Lower lobe of right lung (tissue), 2 donors: ENCODE measurements around the gene ITK. TPM values are rescaled to one million over a fixed set of nuclear protein-coding genes. Genes with fewer than 3 reads are reported as not detected.

Experiments
- ATAC-seq, 2 donors: fragments of 200-7000 bp; cut with Tn5 transposase; one replicate each; pipeline ENCODE4 v1.9.1; 2020 to 2022; ENCODE audit warnings: mild to moderate bottlenecking in 2 of 2, moderate library complexity in 2 of 2
- DNase-seq: peaks from one replicate; pipeline ENCODE4 v3.0.0-alpha.2; 2020
- H3K27ac ChIP-seq: fragments of 200-600 bp; one replicate; pipeline ENCODE4 v1.8.0; 2022
- H3K27me3 ChIP-seq: fragments of 200-600 bp; one replicate; pipeline ENCODE4 v1.8.0; 2022; ENCODE audit warnings: low read depth
- H3K36me3 ChIP-seq: fragments of 200-600 bp; one replicate; pipeline ENCODE4 v1.8.0; 2022; ENCODE audit warnings: mild to moderate bottlenecking
- H3K4me1 ChIP-seq: fragments of 200-600 bp; one replicate; pipeline ENCODE4 v1.8.0; 2022
- H3K4me3 ChIP-seq: fragments of 200-600 bp; one replicate; pipeline ENCODE4 v1.8.0; 2022; ENCODE audit warnings: mild to moderate bottlenecking
- H3K9me3 ChIP-seq: fragments of 200-600 bp; one replicate; pipeline ENCODE4 v1.8.0; 2022
- CTCF ChIP-seq: fragments of 200-600 bp; IDR thresholded peaks from one replicate; pipeline ENCODE4 v1.8.0; 2022; ENCODE audit warnings: antibody characterized with exemption, mild to moderate bottlenecking
- intact Hi-C: fragments of 100-400 bp; cut with DNase I; formaldehyde crosslinking; loops from one replicate; pipeline ENCODE4 v1.11.0; 2022
- total RNA-seq: library from RNA; stranded (reverse); fragmentation: NEBNext Ultra II Directional; extraction: Animal tissue kit (Norgen Biotek cat#: 25700); gene quantifications from one replicate; pipeline ENCODE4 v1.2.1, GENCODE V29; 2021
- donor health status: DM: no; HTN: yes; CAD: no; lungs with severe emphysema.

The ITK gene
- total RNA-seq, 1 donor from 2014 or later: 6.3 TPM

- Histone ChIP-seq H3K36me3 (no peaks in the 10 kb centered on the region), H3K4me1 (no peaks in the 10 kb centered on the region), H3K9me3 (no peaks in the 10 kb centered on the region), H3K27me3 (peaks cover 6% of the 10 kb centered on the region), H3K4me3 (no peak overlapping the region), H3K27ac (no peak overlapping the region)
- no peak for ATAC-seq
- TF ChIP-seq CTCF: no peak
- intact Hi-C loops: no loop called here
- no peak for DNase-seq
These were observed 8.2 kb upstream of the ITK start for GRCh38 chr5:157172403-157172802.

- TF ChIP-seq CTCF: no peak
- Histone ChIP-seq H3K4me1 (no peaks in the 10 kb centered on the region), H3K36me3 (no peaks in the 10 kb centered on the region), H3K4me3 (no peak overlapping the region), H3K27ac (no peak overlapping the region), H3K9me3 (no peaks in the 10 kb centered on the region), H3K27me3 (no peaks in the 10 kb centered on the region)
- ATAC-seq (no peak), DNase-seq (no peak)
- intact Hi-C loops: no loop called here
These were observed 5.5 kb upstream of the ITK start for GRCh38 chr5:157175071-157175612.

- H3K4me1 ChIP-seq: no peaks in the 10 kb centered on the region
- H3K36me3 ChIP-seq: no peaks in the 10 kb centered on the region
- no peak overlapping the region for H3K4me3 ChIP-seq
- TF ChIP-seq CTCF: no peak
- H3K9me3 ChIP-seq: no peaks in the 10 kb centered on the region
- DNase-seq (no peak), ATAC-seq (no peak)
- H3K27ac ChIP-seq: no peak overlapping the region
- no peaks in the 10 kb centered on the region for H3K27me3 ChIP-seq
- intact Hi-C loops: no loop called here
These were observed 2.7 kb upstream of the ITK start for GRCh38 chr5:157177953-157178352.

GRCh38 chr5:157178966-157179365 is 1.7 kb upstream of the ITK start:
- no peak for TF ChIP-seq CTCF
- Histone ChIP-seq H3K4me1 (no peaks in the 10 kb centered on the region), H3K27me3 (no peaks in the 10 kb centered on the region), H3K27ac (no peak overlapping the region), H3K4me3 (no peak overlapping the region), H3K9me3 (no peaks in the 10 kb centered on the region), H3K36me3 (no peaks in the 10 kb centered on the region)
- intact Hi-C loops: no loop called here
- no peak for ATAC-seq
- DNase-seq: no peak

GRCh38 chr5:157182143-157182757 is 1.6 kb downstream of the ITK start:
- Histone ChIP-seq H3K4me1 (no peaks in the 10 kb centered on the region), H3K27me3 (no peaks in the 10 kb centered on the region), H3K4me3 (peak overlapping the region; percentile 35), H3K9me3 (no peaks in the 10 kb centered on the region), H3K27ac (no peak overlapping the region), H3K36me3 (no peaks in the 10 kb centered on the region)
- ATAC-seq: no peak
- TF ChIP-seq CTCF: no peak
- DNase-seq: no peak
- intact Hi-C loops: no loop called here
